ENCODE measurements around the gene KANSL1.

The KANSL1 gene

GRCh38 chr17:46169913-46170638, 23.2 kb downstream of the KANSL1 start:
- Histone ChIP-seq H3K4me1 (ENCODE audit: control insufficient read depth in 2 of 2, insufficient read depth in 2 of 2, low read length in 2 of 2) (peaks cover 7 to 19% of the 10 kb centered on the region in 2 donors), H3K36me3 (ENCODE audit: control insufficient read depth in 2 of 2, insufficient read depth in 2 of 2, low read length in 2 of 2) (peaks cover 32 to 40% of the 10 kb centered on the region in 2 donors), H3K9ac (ENCODE audit: low read depth in 1 of 2, low read length in 2 of 2) (no peak overlapping the region), H3K4me3 (ENCODE audit: low read length in 2 of 2) (no peak overlapping the region), H3K9me3 (ENCODE audit: control insufficient read depth in 2 of 2, low read length in 2 of 2) (no peaks in the 10 kb centered on the region), H3K27ac (ENCODE audit: low read depth in 2 of 2, low read length in 2 of 2) (no peak overlapping the region), H3K27me3 (ENCODE audit: control insufficient read depth in 2 of 2, insufficient read depth in 2 of 2, low read length in 2 of 2) (no peaks in the 10 kb centered on the region)

GRCh38 chr17:46167826-46168569, 25.2 kb downstream of the KANSL1 start:
- Histone ChIP-seq H3K4me1 (ENCODE audit: control insufficient read depth in 2 of 2, insufficient read depth in 2 of 2, low read length in 2 of 2) (peaks cover 27 to 38% of the 10 kb centered on the region in 2 donors), H3K9me3 (ENCODE audit: control insufficient read depth in 2 of 2, low read length in 2 of 2) (no peaks in the 10 kb centered on the region), H3K4me3 (ENCODE audit: low read length in 2 of 2) (no peak overlapping the region), H3K27ac (ENCODE audit: low read depth in 2 of 2, low read length in 2 of 2) (no peak overlapping the region), H3K36me3 (ENCODE audit: control insufficient read depth in 2 of 2, insufficient read depth in 2 of 2, low read length in 2 of 2) (peaks cover 32 to 40% of the 10 kb centered on the region in 2 donors), H3K27me3 (ENCODE audit: control insufficient read depth in 2 of 2, insufficient read depth in 2 of 2, low read length in 2 of 2) (no peaks in the 10 kb centered on the region), H3K9ac (ENCODE audit: low read depth in 1 of 2, low read length in 2 of 2) (no peak overlapping the region)

- H3K27me3 ChIP-seq (ENCODE audit: control insufficient read depth in 2 of 2, insufficient read depth in 2 of 2, low read length in 2 of 2), result no peaks in the 10 kb centered on the region
- peaks cover 32 to 40% of the 10 kb centered on the region in 2 donors for H3K36me3 ChIP-seq (ENCODE audit: control insufficient read depth in 2 of 2, insufficient read depth in 2 of 2, low read length in 2 of 2)
- H3K4me1 ChIP-seq (ENCODE audit: control insufficient read depth in 2 of 2, insufficient read depth in 2 of 2, low read length in 2 of 2), result peaks cover 33 to 45% of the 10 kb centered on the region in 2 donors
- no peaks in the 10 kb centered on the region for H3K9me3 ChIP-seq (ENCODE audit: control insufficient read depth in 2 of 2, low read length in 2 of 2)
- H3K4me3 ChIP-seq (ENCODE audit: low read length in 2 of 2), result no peak overlapping the region
- H3K9ac ChIP-seq (ENCODE audit: low read depth in 1 of 2, low read length in 2 of 2), result no peak overlapping the region
- H3K27ac ChIP-seq (ENCODE audit: low read depth in 2 of 2, low read length in 2 of 2), result no peak overlapping the region
Observed at GRCh38 chr17:46167267-46167666, 26.0 kb downstream of the KANSL1 start.

DNA sequence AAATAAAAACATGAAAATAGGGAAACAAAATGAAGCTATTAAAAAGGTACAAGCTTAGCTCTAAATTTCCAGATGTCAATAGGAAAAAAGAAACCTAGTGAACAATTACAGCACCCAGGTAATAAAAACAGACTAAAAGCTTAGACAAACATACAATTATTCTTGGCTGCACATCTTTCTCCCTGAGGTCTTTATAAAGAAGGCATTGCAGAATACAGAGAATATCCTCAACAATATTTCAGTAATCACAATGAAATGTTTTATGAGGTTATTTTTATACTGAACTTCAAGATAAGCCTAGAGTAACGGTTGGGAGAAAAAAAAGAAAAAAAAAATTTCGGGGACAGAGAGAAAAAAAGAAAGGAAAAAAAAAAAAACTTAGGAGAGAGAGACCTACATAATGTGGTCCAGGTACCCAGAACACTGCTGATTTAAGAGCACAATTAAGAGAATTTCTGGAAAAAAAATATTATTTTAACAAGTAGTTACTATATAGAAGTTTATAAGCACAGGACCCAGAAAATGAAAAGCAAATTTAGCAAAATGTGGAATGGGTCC, 26.5 kb downstream of the KANSL1 start:
- Histone ChIP-seq H3K4me3 (ENCODE audit: low read length in 2 of 2) (no peak overlapping the region), H3K4me1 (ENCODE audit: control insufficient read depth in 2 of 2, insufficient read depth in 2 of 2, low read length in 2 of 2) (peaks cover 33 to 45% of the 10 kb centered on the region in 2 donors), H3K9me3 (ENCODE audit: control insufficient read depth in 2 of 2, low read length in 2 of 2) (no peaks in the 10 kb centered on the region), H3K9ac (ENCODE audit: low read depth in 1 of 2, low read length in 2 of 2) (no peak overlapping the region), H3K36me3 (ENCODE audit: control insufficient read depth in 2 of 2, insufficient read depth in 2 of 2, low read length in 2 of 2) (peaks cover 30 to 38% of the 10 kb centered on the region in 2 donors), H3K27me3 (ENCODE audit: control insufficient read depth in 2 of 2, insufficient read depth in 2 of 2, low read length in 2 of 2) (no peaks in the 10 kb centered on the region), H3K27ac (ENCODE audit: low read depth in 2 of 2, low read length in 2 of 2) (no peak overlapping the region)

GRCh38 chr17:46163929-46164594, 29.2 kb downstream of the KANSL1 start:
- no peak overlapping the region for H3K9ac ChIP-seq (ENCODE audit: low read depth in 1 of 2, low read length in 2 of 2)
- peaks cover 6 to 11% of the 10 kb centered on the region in 2 donors for H3K36me3 ChIP-seq (ENCODE audit: control insufficient read depth in 2 of 2, insufficient read depth in 2 of 2, low read length in 2 of 2)
- H3K27me3 ChIP-seq (ENCODE audit: control insufficient read depth in 2 of 2, insufficient read depth in 2 of 2, low read length in 2 of 2), result no peaks in the 10 kb centered on the region
- H3K4me1 ChIP-seq (ENCODE audit: control insufficient read depth in 2 of 2, insufficient read depth in 2 of 2, low read length in 2 of 2), result peaks cover 34 to 47% of the 10 kb centered on the region in 2 donors
- peak overlapping the region; percentile 4 to 13 for H3K27ac ChIP-seq (ENCODE audit: low read depth in 2 of 2, low read length in 2 of 2)
- no peaks in the 10 kb centered on the region for H3K9me3 ChIP-seq (ENCODE audit: control insufficient read depth in 2 of 2, low read length in 2 of 2)
- no peak overlapping the region for H3K4me3 ChIP-seq (ENCODE audit: low read length in 2 of 2)

GRCh38 chr17:46163316-46163715, 29.9 kb downstream of the KANSL1 start:
- peaks cover 38 to 48% of the 10 kb centered on the region in 2 donors for H3K4me1 ChIP-seq (ENCODE audit: control insufficient read depth in 2 of 2, insufficient read depth in 2 of 2, low read length in 2 of 2)
- no peak overlapping the region for H3K9ac ChIP-seq (ENCODE audit: low read depth in 1 of 2, low read length in 2 of 2)
- H3K9me3 ChIP-seq (ENCODE audit: control insufficient read depth in 2 of 2, low read length in 2 of 2), result no peaks in the 10 kb centered on the region
- no peak overlapping the region for H3K4me3 ChIP-seq (ENCODE audit: low read length in 2 of 2)
- H3K27ac ChIP-seq (ENCODE audit: low read depth in 2 of 2, low read length in 2 of 2), result no peak overlapping the region
- H3K36me3 ChIP-seq (ENCODE audit: control insufficient read depth in 2 of 2, insufficient read depth in 2 of 2, low read length in 2 of 2), result peaks cover 0 to 4% of the 10 kb centered on the region in 2 donors
- H3K27me3 ChIP-seq (ENCODE audit: control insufficient read depth in 2 of 2, insufficient read depth in 2 of 2, low read length in 2 of 2), result no peaks in the 10 kb centered on the region

DNA sequence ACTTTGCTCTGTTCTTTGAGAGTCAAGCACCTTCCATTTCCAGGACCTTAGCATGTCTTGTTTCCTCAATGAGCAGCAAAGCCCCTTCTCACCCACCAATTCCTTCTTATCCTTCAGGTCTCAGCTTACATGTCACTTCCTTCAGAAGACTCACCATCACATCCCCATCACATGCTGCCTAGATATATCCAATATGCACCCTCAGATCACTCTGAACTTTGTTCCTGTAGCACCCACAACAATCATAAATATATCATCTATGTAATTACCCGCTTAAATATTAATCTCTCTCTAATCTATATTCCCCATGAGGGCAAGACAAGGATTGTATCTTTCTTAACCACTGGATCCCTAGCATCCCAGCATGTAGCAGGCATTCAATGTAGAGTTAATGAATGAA, 30.4 kb downstream of the KANSL1 start:
- H3K36me3 ChIP-seq (ENCODE audit: control insufficient read depth in 2 of 2, insufficient read depth in 2 of 2, low read length in 2 of 2), result no peaks in the 10 kb centered on the region
- peak overlapping the region in 1 of 2 donors; percentile 16 for H3K4me3 ChIP-seq (ENCODE audit: low read length in 2 of 2)
- no peaks in the 10 kb centered on the region for H3K27me3 ChIP-seq (ENCODE audit: control insufficient read depth in 2 of 2, insufficient read depth in 2 of 2, low read length in 2 of 2)
- H3K9me3 ChIP-seq (ENCODE audit: control insufficient read depth in 2 of 2, low read length in 2 of 2), result no peaks in the 10 kb centered on the region
- no peak overlapping the region for H3K27ac ChIP-seq (ENCODE audit: low read depth in 2 of 2, low read length in 2 of 2)
- H3K4me1 ChIP-seq (ENCODE audit: control insufficient read depth in 2 of 2, insufficient read depth in 2 of 2, low read length in 2 of 2), result peaks cover 43 to 48% of the 10 kb centered on the region in 2 donors
- H3K9ac ChIP-seq (ENCODE audit: low read depth in 1 of 2, low read length in 2 of 2), result no peak overlapping the region

DNA sequence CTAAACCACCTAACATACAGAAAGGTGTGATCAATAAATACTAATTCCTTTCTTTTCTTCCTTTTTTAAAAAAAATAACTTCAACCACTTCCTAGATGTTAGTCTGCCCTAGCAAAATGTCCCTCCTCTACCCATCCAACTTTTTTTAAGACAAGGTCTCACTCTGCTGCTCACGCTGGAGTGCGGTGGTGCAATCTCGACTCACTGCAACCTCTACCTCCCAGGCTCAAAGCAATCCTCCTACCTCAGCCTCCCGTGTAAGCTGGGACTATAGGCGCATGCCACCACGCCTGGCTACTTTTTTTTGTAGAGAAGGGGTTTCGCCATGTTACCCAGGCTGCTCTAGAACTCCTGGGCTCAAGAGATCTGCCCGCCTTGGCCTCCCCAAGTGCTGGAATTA, 33.1 kb downstream of the KANSL1 start:
- Histone ChIP-seq H3K9ac (ENCODE audit: low read depth in 1 of 2, low read length in 2 of 2) (no peak overlapping the region), H3K36me3 (ENCODE audit: control insufficient read depth in 2 of 2, insufficient read depth in 2 of 2, low read length in 2 of 2) (no peaks in the 10 kb centered on the region), H3K4me1 (ENCODE audit: control insufficient read depth in 2 of 2, insufficient read depth in 2 of 2, low read length in 2 of 2) (peaks cover 47 to 49% of the 10 kb centered on the region in 2 donors), H3K27ac (ENCODE audit: low read depth in 2 of 2, low read length in 2 of 2) (no peak overlapping the region), H3K9me3 (ENCODE audit: control insufficient read depth in 2 of 2, low read length in 2 of 2) (no peaks in the 10 kb centered on the region), H3K4me3 (ENCODE audit: low read length in 2 of 2) (no peak overlapping the region), H3K27me3 (ENCODE audit: control insufficient read depth in 2 of 2, insufficient read depth in 2 of 2, low read length in 2 of 2) (no peaks in the 10 kb centered on the region)

- Histone ChIP-seq H3K27ac (ENCODE audit: low read depth in 2 of 2, low read length in 2 of 2) (no peak overlapping the region), H3K4me1 (ENCODE audit: control insufficient read depth in 2 of 2, insufficient read depth in 2 of 2, low read length in 2 of 2) (peaks cover 47 to 49% of the 10 kb centered on the region in 2 donors), H3K4me3 (ENCODE audit: low read length in 2 of 2) (no peak overlapping the region), H3K9me3 (ENCODE audit: control insufficient read depth in 2 of 2, low read length in 2 of 2) (no peaks in the 10 kb centered on the region), H3K36me3 (ENCODE audit: control insufficient read depth in 2 of 2, insufficient read depth in 2 of 2, low read length in 2 of 2) (no peaks in the 10 kb centered on the region), H3K27me3 (ENCODE audit: control insufficient read depth in 2 of 2, insufficient read depth in 2 of 2, low read length in 2 of 2) (no peaks in the 10 kb centered on the region), H3K9ac (ENCODE audit: low read depth in 1 of 2, low read length in 2 of 2) (no peak overlapping the region)
Observed at GRCh38 chr17:46159686-46160085, 33.5 kb downstream of the KANSL1 start.
